Left ventricle myocardium inferior (tissue), 1 donor: ENCODE results near the gene ZNF777. TPM values are rescaled to one million over a fixed set of nuclear protein-coding genes. Genes with fewer than 3 reads are reported as not detected.

ENCODE experiments used
- DNase-seq: peaks from one replicate; pipeline ENCODE4 v3.0.0-alpha.2; 2020
- H3K27ac ChIP-seq: fragments of 200-600 bp; replicated peaks from 2 replicates; pipeline ENCODE4 v1.8.0; 2021
- H3K27me3 ChIP-seq: fragments of 200-600 bp; 2 replicates; pipeline ENCODE4 v1.8.0; 2021; ENCODE audit warnings: low read depth
- H3K36me3 ChIP-seq: fragments of 200-600 bp; 2 replicates; pipeline ENCODE4 v1.8.0; 2021
- H3K4me1 ChIP-seq: fragments of 200-600 bp; 2 replicates; pipeline ENCODE4 v1.8.0; 2021
- H3K4me3 ChIP-seq: fragments of 200-600 bp; 2 replicates; pipeline ENCODE4 v1.8.0; 2021; ENCODE audit warnings: mild to moderate bottlenecking, moderate library complexity
- H3K9me3 ChIP-seq: fragments of 200-600 bp; replicated peaks from 2 replicates; pipeline ENCODE4 v1.8.0; 2021
- intact Hi-C: fragments of 100-400 bp; cut with micrococcal nuclease; formaldehyde crosslinking; loops from one replicate; pipeline ENCODE4 v1.11.0; 2022
- total RNA-seq: library from RNA; stranded (reverse); fragmentation: NEBNext Ultra II Directional; extraction: Animal tissue kit (Norgen Biotek cat#: 25700); gene quantifications from one replicate; pipeline ENCODE4 v1.2.1, GENCODE V29; 2021
- TF ChIP-seq, protein P1 (sequence below): fragments of 200-600 bp; IDR thresholded peaks from 2 replicates; pipeline ENCODE4 v1.8.0; 2021; ENCODE audit warnings: antibody characterized with exemption, mild to moderate bottlenecking, borderline replicate concordance
- donor health status: DM: no; HTN: yes; CAD: no; lungs with severe emphysema.

ZNF777 gene
- total RNA-seq, 1 donor from 2014 or later, result 7.2 TPM

DNA sequence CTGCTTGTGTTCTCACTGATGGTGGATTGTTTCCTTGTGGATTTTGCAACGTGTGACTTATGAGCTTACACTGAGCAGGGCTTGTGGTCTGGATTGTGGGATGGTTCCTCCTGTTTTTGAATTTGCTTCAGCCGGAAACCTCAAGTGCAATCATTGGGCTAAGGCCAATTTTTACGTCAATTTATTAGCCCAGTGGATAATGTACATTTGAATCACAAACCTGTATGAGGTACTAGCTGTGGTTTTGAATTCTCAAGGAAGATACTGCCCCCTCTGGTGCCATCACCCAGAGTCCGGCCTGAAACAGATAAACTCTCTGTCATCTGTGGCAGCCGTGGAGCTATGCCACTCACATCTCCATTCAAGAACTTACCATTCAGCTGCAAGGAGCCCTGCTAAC lies 7.3 kb upstream of the ZNF777 start:
- intact Hi-C loops, result no loop called here
- no peak overlapping the region for H3K4me3 ChIP-seq
- peaks cover 26% of the 10 kb centered on the region for H3K36me3 ChIP-seq
- no peak overlapping the region for H3K27ac ChIP-seq
- TF ChIP-seq, protein P1, sequence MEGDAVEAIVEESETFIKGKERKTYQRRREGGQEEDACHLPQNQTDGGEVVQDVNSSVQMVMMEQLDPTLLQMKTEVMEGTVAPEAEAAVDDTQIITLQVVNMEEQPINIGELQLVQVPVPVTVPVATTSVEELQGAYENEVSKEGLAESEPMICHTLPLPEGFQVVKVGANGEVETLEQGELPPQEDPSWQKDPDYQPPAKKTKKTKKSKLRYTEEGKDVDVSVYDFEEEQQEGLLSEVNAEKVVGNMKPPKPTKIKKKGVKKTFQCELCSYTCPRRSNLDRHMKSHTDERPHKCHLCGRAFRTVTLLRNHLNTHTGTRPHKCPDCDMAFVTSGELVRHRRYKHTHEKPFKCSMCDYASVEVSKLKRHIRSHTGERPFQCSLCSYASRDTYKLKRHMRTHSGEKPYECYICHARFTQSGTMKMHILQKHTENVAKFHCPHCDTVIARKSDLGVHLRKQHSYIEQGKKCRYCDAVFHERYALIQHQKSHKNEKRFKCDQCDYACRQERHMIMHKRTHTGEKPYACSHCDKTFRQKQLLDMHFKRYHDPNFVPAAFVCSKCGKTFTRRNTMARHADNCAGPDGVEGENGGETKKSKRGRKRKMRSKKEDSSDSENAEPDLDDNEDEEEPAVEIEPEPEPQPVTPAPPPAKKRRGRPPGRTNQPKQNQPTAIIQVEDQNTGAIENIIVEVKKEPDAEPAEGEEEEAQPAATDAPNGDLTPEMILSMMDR, result no peak
- no peaks in the 10 kb centered on the region for H3K4me1 ChIP-seq
- peaks cover 4% of the 10 kb centered on the region for H3K9me3 ChIP-seq
- H3K27me3 ChIP-seq, result no peaks in the 10 kb centered on the region
- DNase-seq, result no peak

GRCh38 chr7:149467321-149467859 lies 6.5 kb upstream of the ZNF777 start:
- Histone ChIP-seq H3K4me3 (no peak overlapping the region), H3K36me3 (peaks cover 18% of the 10 kb centered on the region), H3K27me3 (no peaks in the 10 kb centered on the region), H3K9me3 (peaks cover 4% of the 10 kb centered on the region), H3K4me1 (no peaks in the 10 kb centered on the region), H3K27ac (no peak overlapping the region)
- intact Hi-C loops, result no loop called here
- TF ChIP-seq, protein P1, result no peak
- DNase-seq, result no peak

DNA sequence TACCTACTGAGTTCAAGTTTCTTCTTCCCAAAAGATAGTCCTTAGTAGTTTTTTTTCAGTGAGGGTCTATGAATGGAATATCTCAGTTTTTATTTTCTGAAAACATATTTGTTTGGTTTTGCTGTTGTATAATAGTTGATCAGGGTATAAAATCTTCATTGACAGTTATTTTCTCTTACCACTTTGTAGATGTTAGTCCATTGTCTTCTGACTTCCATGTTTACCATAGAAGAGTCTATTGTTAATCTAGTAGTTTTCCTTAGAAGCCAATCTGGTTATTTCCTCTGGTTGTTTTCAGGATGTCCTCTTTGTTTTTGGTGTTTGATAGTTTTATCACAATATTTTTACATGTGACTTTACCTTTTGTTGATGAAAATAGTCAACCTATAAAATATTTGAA lies 5.5 kb upstream of the ZNF777 start:
- Histone ChIP-seq H3K27ac (no peak overlapping the region), H3K4me3 (no peak overlapping the region), H3K4me1 (peaks cover 1% of the 10 kb centered on the region), H3K27me3 (no peaks in the 10 kb centered on the region), H3K36me3 (peaks cover 9% of the 10 kb centered on the region), H3K9me3 (peaks cover 4% of the 10 kb centered on the region)
- no peak for DNase-seq
- intact Hi-C loops, result no loop called here
- TF ChIP-seq, protein P1, result no peak

DNA sequence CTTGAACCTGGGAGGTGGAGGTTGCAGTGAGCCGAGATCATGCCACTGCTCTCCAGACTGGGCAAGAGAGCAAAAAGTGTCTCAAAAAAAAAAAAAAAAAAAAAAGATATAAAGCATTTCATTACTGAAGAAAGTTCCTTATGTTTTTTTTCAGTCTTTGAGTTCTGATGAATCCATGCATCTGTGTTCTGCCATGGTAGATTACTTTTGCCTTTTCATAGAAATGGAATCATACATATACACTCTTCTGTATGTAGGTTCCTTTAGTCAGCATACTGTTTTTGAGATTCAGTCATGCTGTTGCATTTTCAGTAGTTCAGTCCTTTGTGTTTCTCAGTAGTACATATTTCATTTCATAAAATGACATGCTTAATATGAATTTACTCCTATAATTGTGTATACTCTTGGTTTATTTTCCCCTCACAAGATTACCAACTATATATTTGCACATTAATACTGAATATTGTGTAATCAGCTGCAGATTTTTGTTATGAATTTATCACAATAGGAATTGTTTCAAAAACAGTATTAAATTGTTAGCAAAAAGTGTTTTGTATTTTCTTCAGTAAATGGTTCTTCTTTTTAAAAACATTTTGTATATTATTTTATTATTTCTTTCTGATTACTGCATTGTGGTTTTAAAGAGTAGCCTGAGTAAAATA lies 2.8 kb upstream of the ZNF777 start:
- DNase-seq, result no peak
- intact Hi-C loops, result no loop called here
- H3K9me3 ChIP-seq, result no peaks in the 10 kb centered on the region
- no peaks in the 10 kb centered on the region for H3K36me3 ChIP-seq
- no peaks in the 10 kb centered on the region for H3K27me3 ChIP-seq
- no peak overlapping the region for H3K27ac ChIP-seq
- H3K4me1 ChIP-seq, result peaks cover 22% of the 10 kb centered on the region
- H3K4me3 ChIP-seq, result no peak overlapping the region
- TF ChIP-seq, protein P1, result no peak

- Histone ChIP-seq H3K4me1 (peaks cover 34% of the 10 kb centered on the region), H3K27ac (no peak overlapping the region), H3K36me3 (no peaks in the 10 kb centered on the region), H3K4me3 (no peak overlapping the region), H3K9me3 (no peaks in the 10 kb centered on the region), H3K27me3 (no peaks in the 10 kb centered on the region)
- intact Hi-C loops, result no loop called here
- no peak for DNase-seq
- TF ChIP-seq, protein P1, result no peak
Observed at GRCh38 chr7:149462101-149462520, 1.2 kb upstream of the ZNF777 start.
